Measurements from ENCODE around the gene ZNF217.

- TF ChIP-seq CTCF (IDR thresholded peaks at IDR 0.05; ENCODE audit: extremely low read depth in 1 of 2, insufficient read depth in 1 of 2, low read depth in 1 of 2, low read length in 2 of 2) = no peak
- no peak for TF ChIP-seq POLR2AphosphoS5 (IDR thresholded peaks at IDR 0.05; ENCODE audit: insufficient read depth, low read depth, low read length)
- TF ChIP-seq POLR2A (IDR thresholded peaks at IDR 0.05; ENCODE audit: low read depth, low read length) = no peak
- TF ChIP-seq MAX (IDR thresholded peaks at IDR 0.05; ENCODE audit: insufficient read depth, insufficient read length) = no peak
- TF ChIP-seq EZH2 (IDR thresholded peaks at IDR 0.05; ENCODE audit: borderline replicate concordance, low read depth, low read length, severe bottlenecking) = no peak
- no peak for TF ChIP-seq FOS (IDR thresholded peaks at IDR 0.05; ENCODE audit: borderline replicate concordance, insufficient read depth, low read length)
- TF ChIP-seq GATA2 (IDR thresholded peaks at IDR 0.05; ENCODE audit: insufficient read depth, insufficient read length, low read depth, low read length) = no peak
- TF ChIP-seq MYC (IDR thresholded peaks at IDR 0.05; ENCODE audit: low read depth, low read length) = no peak
Observed at GRCh38 chr20:53565254-53565653, 28.4 kb downstream of the ZNF217 start.

All from endothelial cell of umbilical vein (primary cell).